ENCODE results near the gene RND3. TPM values are rescaled to one million over a fixed set of nuclear protein-coding genes. Genes with fewer than 3 reads are reported as not detected.

The RND3 gene
- polyA plus RNA-seq, 3 donors: 51.5 to 60.6 (median 55.3) TPM

GRCh38 chr2:150494234-150494945, 6.9 kb upstream of the RND3 start:
- DNase-seq (ENCODE audit: low read depth in 3 of 3, low spot score in 2 of 3): no peak

GRCh38 chr2:150491943-150492342, 4.5 kb upstream of the RND3 start:
- DNase-seq (ENCODE audit: low read depth in 3 of 3, low spot score in 2 of 3): no peak

GRCh38 chr2:150491430-150491829, 4.0 kb upstream of the RND3 start:
- DNase-seq (ENCODE audit: low read depth in 3 of 3, low spot score in 2 of 3): no peak

GRCh38 chr2:150490466-150490865, 3.0 kb upstream of the RND3 start:
- no peak for DNase-seq (ENCODE audit: low read depth in 3 of 3, low spot score in 2 of 3)

- peak; percentile 40 to 56 (median 53) for DNase-seq (ENCODE audit: low read depth in 3 of 3, low spot score in 2 of 3)
Measured at GRCh38 chr2:150486539-150487484, 655 bp downstream of the RND3 start.

- peak; percentile 20 to 48 (median 41) for DNase-seq (ENCODE audit: low read depth in 3 of 3, low spot score in 2 of 3)
Measured at GRCh38 chr2:150485871-150486538, 1.5 kb downstream of the RND3 start.

GRCh38 chr2:150485114-150485870, 2.2 kb downstream of the RND3 start:
- DNase-seq (ENCODE audit: low read depth in 3 of 3, low spot score in 2 of 3): peak; percentile 61 to 63 (median 62)

- no peak for DNase-seq (ENCODE audit: low read depth in 3 of 3, low spot score in 2 of 3)
Measured at GRCh38 chr2:150484461-150485021, 2.9 kb downstream of the RND3 start.

- DNase-seq (ENCODE audit: low read depth in 3 of 3, low spot score in 2 of 3): no peak
Measured at GRCh38 chr2:150484006-150484405, 3.5 kb downstream of the RND3 start.

- DNase-seq (ENCODE audit: low read depth in 3 of 3, low spot score in 2 of 3): no peak
Measured at GRCh38 chr2:150483532-150483931, 3.9 kb downstream of the RND3 start.

GRCh38 chr2:150482667-150483400, 4.6 kb downstream of the RND3 start:
- no peak for DNase-seq (ENCODE audit: low read depth in 3 of 3, low spot score in 2 of 3)

GRCh38 chr2:150482111-150482510, 5.4 kb downstream of the RND3 start:
- no peak for DNase-seq (ENCODE audit: low read depth in 3 of 3, low spot score in 2 of 3)

- DNase-seq (ENCODE audit: low read depth in 3 of 3, low spot score in 2 of 3): no peak
Measured at GRCh38 chr2:150480971-150481830, 6.3 kb downstream of the RND3 start.

GRCh38 chr2:150480241-150480640, 7.2 kb downstream of the RND3 start:
- no peak for DNase-seq (ENCODE audit: low read depth in 3 of 3, low spot score in 2 of 3)

- no peak for DNase-seq (ENCODE audit: low read depth in 3 of 3, low spot score in 2 of 3)
Measured at GRCh38 chr2:150479075-150479915, 8.2 kb downstream of the RND3 start.

GRCh38 chr2:150478200-150478974, 9.1 kb downstream of the RND3 start:
- DNase-seq (ENCODE audit: low read depth in 3 of 3, low spot score in 2 of 3): no peak

GRCh38 chr2:150477347-150477746, 10.1 kb downstream of the RND3 start:
- no peak for DNase-seq (ENCODE audit: low read depth in 3 of 3, low spot score in 2 of 3)

Measured in right renal cortex interstitium (tissue), 3 donors.